Measurements from ENCODE around the gene SCN8A. TPM values are rescaled to one million over a fixed set of nuclear protein-coding genes. Genes with fewer than 3 reads are reported as not detected.

The SCN8A gene
- total and polyA plus RNA-seq, 2 donors (not counting 3 experiments of a cell fraction or from before 2014, with no cell fraction given), result 9.4 to 20.4 TPM

DNA sequence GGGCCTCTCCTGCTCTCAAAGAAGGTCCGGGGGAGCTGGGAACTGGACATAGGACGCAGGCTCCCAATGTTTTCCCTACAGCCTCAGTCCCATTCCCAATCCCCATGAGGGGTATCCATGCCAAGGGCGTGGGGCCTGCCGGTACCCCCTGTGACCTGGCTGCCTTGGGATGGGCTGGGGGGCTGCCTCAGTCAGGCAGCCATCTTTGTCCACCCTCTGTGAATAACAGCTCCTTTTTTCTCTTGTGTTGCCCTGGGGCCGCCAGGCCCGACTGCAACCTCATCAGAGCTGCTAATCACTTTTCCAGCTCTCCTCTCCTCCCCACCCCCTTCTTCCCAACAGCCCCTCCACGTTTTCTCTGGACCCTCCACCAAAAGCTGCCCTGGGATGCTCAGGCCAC, 246.3 kb downstream of the SCN8A start:
- no peak overlapping the region for H3K4me3 ChIP-seq (replicated peaks in 1 of 3; ENCODE audit: insufficient read depth in 1 of 3, low read depth in 1 of 3, low read length in 3 of 3)
- no peaks in the 10 kb centered on the region for H3K36me3 ChIP-seq (ENCODE audit: control insufficient read depth in 2 of 2, extremely low read depth in 1 of 2, insufficient read depth in 2 of 2, low read length in 2 of 2)
- no peak for DNase-seq (ENCODE audit: low read depth, low spot score)
- BruUV-seq (replicated peaks), result no TSS peak
- H3K4me1 ChIP-seq (ENCODE audit: control insufficient read depth, extremely low read depth, insufficient read depth, low read length), result peaks cover 9% of the 10 kb centered on the region
- H3K4me2 ChIP-seq (ENCODE audit: insufficient read depth, low read length), result no peak overlapping the region
- no peaks in the 10 kb centered on the region for H3K9me3 ChIP-seq (replicated peaks; ENCODE audit: control insufficient read depth, insufficient read depth, low read length)
- peaks cover 2 to 16% of the 10 kb centered on the region in 2 experiments for H3K27me3 ChIP-seq (ENCODE audit: control insufficient read depth in 2 of 2, insufficient read depth in 2 of 2, low read length in 2 of 2)
- no peaks in the 10 kb centered on the region for H3K79me2 ChIP-seq (ENCODE audit: control insufficient read depth, insufficient read depth, low read length)
- no peak overlapping the region for H3K9ac ChIP-seq (replicated peaks; ENCODE audit: extremely low read depth, insufficient read depth, low read length)
- no peak for FAIRE-seq
- H3K9me1 ChIP-seq (replicated peaks; ENCODE audit: control insufficient read depth, extremely low read depth, insufficient read depth, low read length), result no peaks in the 10 kb centered on the region
- H4K20me1 ChIP-seq (replicated peaks; ENCODE audit: control insufficient read depth, extremely low read depth, insufficient read depth, low read length), result no peaks in the 10 kb centered on the region
- TF ChIP-seq MYC (IDR thresholded peaks at IDR 0.05; ENCODE audit: low read depth, low read length) (no peak), POLR2AphosphoS5 (IDR thresholded peaks at IDR 0.05; ENCODE audit: insufficient read depth, low read depth, low read length) (no peak), FOS (IDR thresholded peaks at IDR 0.05; ENCODE audit: borderline replicate concordance, insufficient read depth, low read length) (no peak), EZH2 (IDR thresholded peaks at IDR 0.05; ENCODE audit: borderline replicate concordance, low read depth, low read length, severe bottlenecking) (no peak), JUN (IDR thresholded peaks at IDR 0.05; ENCODE audit: borderline replicate concordance, insufficient read depth, insufficient read length, low read depth) (no peak), POLR2A (IDR thresholded peaks at IDR 0.05; ENCODE audit: low read depth, low read length) (no peak), GATA2 (IDR thresholded peaks at IDR 0.05; ENCODE audit: insufficient read depth, insufficient read length, low read depth, low read length) (no peak)
- TF ChIP-seq, protein P1, sequence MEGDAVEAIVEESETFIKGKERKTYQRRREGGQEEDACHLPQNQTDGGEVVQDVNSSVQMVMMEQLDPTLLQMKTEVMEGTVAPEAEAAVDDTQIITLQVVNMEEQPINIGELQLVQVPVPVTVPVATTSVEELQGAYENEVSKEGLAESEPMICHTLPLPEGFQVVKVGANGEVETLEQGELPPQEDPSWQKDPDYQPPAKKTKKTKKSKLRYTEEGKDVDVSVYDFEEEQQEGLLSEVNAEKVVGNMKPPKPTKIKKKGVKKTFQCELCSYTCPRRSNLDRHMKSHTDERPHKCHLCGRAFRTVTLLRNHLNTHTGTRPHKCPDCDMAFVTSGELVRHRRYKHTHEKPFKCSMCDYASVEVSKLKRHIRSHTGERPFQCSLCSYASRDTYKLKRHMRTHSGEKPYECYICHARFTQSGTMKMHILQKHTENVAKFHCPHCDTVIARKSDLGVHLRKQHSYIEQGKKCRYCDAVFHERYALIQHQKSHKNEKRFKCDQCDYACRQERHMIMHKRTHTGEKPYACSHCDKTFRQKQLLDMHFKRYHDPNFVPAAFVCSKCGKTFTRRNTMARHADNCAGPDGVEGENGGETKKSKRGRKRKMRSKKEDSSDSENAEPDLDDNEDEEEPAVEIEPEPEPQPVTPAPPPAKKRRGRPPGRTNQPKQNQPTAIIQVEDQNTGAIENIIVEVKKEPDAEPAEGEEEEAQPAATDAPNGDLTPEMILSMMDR (IDR thresholded peaks at IDR 0.05; ENCODE audit: extremely low read depth in 1 of 2, insufficient read depth in 1 of 2, low read depth in 1 of 2, low read length in 2 of 2), result no peak
- TF ChIP-seq, protein P2, sequence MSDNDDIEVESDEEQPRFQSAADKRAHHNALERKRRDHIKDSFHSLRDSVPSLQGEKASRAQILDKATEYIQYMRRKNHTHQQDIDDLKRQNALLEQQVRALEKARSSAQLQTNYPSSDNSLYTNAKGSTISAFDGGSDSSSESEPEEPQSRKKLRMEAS (IDR thresholded peaks at IDR 0.05; ENCODE audit: insufficient read depth, insufficient read length), result no peak
- no peak overlapping the region for H2AFZ ChIP-seq (ENCODE audit: low read depth, low read length)
- intact Hi-C loops (cut with micrococcal nuclease) (no loop called here), dilution Hi-C loops (cut with MboI; ENCODE audit: extremely low pct_ligation_motif_present, low sequenced_read_pairs) (no loop called here)
- ChIA-PET CTCF (interaction anchor here (2.6 to 4.2 kb wide), 2 partner anchors 14 to 37 kb away, joined by 15 to 23 read pairs; no protein-coding TSS in a partner anchor), POLR2A (no interaction called here)
- H3K27ac ChIP-seq (ENCODE audit: insufficient read depth, low read depth, low read length), result no peak overlapping the region

Data from endothelial cell of umbilical vein (primary cell).